Spleen (tissue), 7 donors: ENCODE results near the gene CACNA1C.

Experiments used
- CTCF ChIP-seq, 11 experiments: fragments of 200-600 bp in 7 of 11; fragments of 450-650 bp in 4 of 11; sonication (generic) in 4 of 11; IDR thresholded peaks in 8 of 11; conservative IDR thresholded peaks in 3 of 11; 1 replicate in 7 of 11; 2 replicates in 4 of 11; pipeline versions ENCODE4 v1.4.0 to v1.8.0; 2016 to 2021; ENCODE audit warnings: antibody characterized with exemption in 11 of 11, inconsistent platforms in 4 of 11, mild to moderate bottlenecking in 1 of 11
- POLR2A ChIP-seq, 3 donors: fragments of 450-650 bp; IDR thresholded peaks; one replicate each; pipeline ENCODE4 v1.5.1; 2017; ENCODE audit warnings: antibody characterized with exemption in 3 of 3, mild to moderate bottlenecking in 1 of 3
- POLR2AphosphoS5 ChIP-seq, 3 donors: sonication (generic); formaldehyde crosslinking; IDR thresholded peaks; one replicate each; pipeline ENCODE4 v1.5.1; 2017; ENCODE audit warnings: antibody characterized with exemption in 3 of 3
- donor health status: DM: no; HTN: no; CAD: no; lungs with moderate emphysema.
- donor health status: DM: no; HTN: no; CAD: no.
- donor health status: DM: no; HTN: no; CAD: no.

DNA sequence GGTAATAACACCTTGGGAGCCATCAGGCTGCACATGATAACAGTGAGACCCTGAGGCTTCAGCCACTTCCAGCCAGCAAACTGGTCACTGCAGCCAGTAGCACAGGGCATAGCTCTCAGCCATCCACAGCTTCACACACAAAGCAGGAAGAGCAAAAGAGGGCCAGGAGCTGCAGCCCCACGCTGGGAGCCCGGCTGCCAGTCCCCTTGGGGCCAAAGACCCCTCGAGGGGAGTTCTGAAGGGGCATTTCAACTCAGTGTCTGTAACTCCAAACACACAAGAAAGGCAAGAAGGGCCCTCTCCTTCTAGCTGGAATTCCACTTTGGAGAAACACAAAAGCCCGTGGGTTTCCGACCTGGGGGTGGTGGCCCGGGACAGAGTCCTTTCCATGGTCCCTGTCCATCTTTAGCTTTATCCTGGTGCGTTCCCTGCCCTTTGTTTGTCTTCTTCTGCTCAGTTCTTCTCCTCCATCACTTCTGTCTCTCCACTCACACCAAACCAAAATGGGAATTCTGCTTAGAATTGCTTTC is 590.2 kb downstream of the CACNA1C start:
- no peak for TF ChIP-seq CTCF (IDR thresholded peaks at IDR 0.05 in 8 of 11, conservative IDR thresholded peaks at IDR 0.05 in 3 of 11)
- TF ChIP-seq POLR2AphosphoS5 (IDR thresholded peaks at IDR 0.05): no peak
- TF ChIP-seq POLR2A (IDR thresholded peaks at IDR 0.05): no peak
